GM18907 (cell line): ENCODE results near the gene EEF1B2.
"Not testable (repeated sequence)": the region's sequence is repeated elsewhere in the genome, so short reads cannot be mapped to it uniquely, and the experiment has no call there.

Experiments
- ATAC-seq: cut with Tn5 transposase; IDR thresholded peaks from one replicate; pipeline ENCODE4 v1.9.1; 2021; ENCODE audit warnings: mild to moderate bottlenecking, moderate library complexity; ENCODE audit not compliant: unreplicated experiment

The EEF1B2 gene

DNA sequence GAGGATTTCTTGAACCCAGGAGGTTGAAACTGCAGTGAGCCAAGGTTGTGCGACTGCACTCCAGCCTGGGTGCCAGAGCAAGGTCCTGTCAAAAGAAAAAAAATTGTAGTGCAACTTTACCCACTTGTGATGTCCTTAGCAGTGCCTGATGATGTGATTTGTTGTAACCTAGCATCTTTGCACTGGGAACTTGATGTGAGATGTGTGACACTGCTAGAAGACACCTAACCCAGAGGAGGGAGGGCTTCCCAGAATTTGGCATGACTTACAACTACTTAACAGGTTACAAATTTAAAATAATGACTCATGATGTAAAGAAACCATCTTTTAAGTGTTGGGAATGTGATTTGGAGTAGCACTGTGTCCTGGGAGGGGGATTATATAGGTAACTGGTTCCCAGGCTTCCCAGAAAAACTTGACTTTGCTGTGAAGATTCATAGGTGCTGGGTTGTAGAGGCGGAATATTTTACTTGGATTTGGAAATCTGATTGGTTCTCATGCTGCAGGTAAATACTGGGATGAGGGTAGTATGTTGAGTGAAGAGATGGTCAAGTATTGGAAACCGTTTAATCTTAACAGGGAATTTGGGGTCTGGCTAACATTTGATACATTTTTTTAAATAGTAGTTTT is 3.7 kb downstream of the EEF1B2 start:
- ATAC-seq, result no peak

DNA sequence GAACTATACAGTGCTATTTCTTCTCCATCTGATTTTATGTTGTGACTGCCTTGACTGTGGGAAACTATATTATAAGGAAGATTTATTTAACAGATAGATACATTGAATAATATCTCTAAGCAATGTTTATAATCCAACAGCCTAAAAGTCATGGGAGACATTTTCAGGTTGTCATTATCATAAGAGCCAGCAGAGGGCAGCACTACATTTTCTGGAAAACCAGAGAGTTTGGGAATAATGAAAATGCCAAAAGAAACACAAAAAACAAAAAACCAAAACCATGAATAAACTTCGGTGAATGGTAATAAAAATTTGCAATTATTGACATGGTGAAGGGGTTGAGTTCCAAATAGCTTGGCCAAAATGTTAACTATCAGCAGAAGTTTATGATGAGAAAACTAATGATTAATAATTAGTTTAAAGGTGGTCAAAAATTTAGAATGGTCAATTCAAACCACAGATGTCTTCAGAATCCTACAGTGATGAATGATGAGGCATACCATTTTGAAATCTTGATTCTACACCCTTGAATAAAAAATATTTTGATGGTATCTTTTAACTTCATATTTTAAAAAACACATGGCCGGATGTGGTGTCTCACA is 4.7 kb downstream of the EEF1B2 start:
- ATAC-seq, result no peak

DNA sequence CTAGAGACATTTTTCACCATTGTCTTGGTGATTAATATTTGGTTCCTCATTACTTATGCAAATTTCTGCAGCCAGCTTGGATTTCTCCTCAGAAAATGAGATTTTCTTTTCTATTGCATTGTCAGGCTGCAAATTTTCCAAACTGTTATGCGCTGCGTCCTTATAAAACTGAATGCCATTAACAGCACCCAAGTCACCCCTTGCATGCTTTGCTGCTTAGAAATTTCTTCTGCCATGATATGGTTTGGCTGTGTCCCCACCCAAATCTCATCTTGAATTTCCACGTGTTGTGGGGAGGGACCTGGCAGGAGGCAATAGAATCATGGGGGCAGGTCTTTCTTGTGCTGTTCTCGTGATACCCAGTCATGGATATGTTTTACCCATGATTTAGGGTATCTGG is 8.5 kb downstream of the EEF1B2 start:
- ATAC-seq, result not testable (repeated sequence)

DNA sequence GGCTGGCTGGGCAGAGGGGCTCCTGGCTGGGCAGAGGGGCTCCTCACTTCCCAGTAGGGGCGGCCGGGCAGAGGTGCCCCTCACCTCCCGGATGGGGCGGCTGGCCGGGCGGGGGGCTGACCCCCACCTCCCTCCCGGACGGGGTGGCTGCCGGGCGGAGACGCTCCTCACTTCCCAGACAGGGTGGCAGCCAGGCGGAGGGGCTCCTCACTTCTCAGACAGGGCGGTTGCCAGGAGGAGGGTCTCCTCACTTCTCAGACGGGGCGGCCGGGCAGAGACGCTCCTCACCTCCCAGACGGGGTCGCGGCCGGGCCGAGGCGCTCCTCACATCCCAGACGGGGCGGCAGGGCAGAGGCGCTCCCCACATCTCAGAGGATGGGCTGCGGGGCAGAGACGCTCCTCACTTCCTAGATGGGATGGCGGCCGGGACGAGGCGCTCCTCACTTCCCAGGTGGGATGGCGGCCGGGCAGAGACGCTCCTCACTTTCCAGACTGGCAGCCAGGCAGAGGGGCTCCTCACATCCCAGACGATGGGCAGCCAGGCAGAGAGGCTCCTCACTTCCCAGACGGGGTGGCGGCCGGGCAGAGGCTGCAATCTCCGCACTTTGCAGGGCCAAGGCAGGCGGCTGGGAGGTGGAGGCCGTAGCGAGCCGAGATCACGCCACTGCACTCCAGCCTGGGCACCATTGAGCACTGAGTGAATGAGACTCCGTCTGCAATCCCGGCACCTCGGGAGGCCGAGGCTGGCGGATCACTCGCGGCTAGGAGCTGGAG is 12.1 kb downstream of the EEF1B2 start:
- not testable (repeated sequence) for ATAC-seq

DNA sequence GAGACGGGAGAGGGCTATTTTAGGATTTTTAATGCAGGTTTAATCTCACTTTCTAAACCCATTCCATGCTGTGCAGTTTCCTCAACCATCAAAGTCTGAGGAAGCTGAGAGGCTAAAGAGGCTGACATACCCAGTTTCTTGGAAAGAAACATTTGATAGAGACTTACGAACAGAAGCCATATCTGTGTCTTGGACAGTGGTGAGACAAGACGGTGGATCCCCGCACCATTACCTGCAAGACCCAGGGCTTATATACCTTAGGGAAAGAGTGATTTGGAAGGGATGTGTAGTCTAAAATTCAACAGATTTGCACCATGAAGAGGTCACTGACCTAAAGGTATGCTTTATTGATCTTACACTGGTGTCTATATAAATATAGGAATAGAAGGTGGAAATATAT is 13.5 kb downstream of the EEF1B2 start:
- no peak for ATAC-seq

DNA sequence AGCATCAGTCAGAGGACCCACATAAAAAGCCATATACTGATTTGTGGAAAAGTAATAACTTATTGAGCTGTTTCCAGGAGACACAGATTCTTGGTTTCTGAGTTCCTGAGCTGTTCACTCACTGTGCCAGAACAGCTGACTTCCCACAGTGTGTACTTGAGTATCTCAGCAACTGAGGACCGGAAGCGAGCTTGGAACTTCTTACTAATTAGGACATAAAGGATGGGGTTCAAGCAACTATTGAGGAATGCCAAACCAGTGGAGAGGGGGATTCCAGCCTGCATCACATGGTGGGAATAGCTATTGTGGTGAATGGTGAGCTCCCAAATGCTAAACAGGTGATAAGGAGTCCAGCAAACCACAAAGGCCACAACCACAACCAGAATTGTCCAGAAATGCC is 16.4 kb downstream of the EEF1B2 start:
- ATAC-seq, result no peak

DNA sequence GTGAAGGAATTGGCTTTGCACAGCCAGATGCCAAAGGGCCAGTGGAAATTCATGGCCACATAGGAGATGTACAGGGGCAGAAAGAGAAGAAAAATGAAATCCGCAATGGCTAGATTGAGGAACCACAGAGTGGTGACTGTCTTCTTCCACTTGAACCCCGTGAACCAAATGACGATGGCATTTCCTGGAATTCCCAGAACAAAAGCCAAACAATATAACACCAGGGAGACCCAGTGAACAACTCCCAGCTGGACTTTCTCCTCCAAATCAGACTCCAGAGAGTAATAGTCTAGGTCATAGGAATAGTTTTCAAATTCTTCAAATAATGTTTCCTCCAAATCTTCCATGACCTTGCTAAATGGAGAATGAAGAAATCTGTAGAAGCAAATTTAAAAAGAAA is 17.2 kb downstream of the EEF1B2 start:
- ATAC-seq, result no peak

DNA sequence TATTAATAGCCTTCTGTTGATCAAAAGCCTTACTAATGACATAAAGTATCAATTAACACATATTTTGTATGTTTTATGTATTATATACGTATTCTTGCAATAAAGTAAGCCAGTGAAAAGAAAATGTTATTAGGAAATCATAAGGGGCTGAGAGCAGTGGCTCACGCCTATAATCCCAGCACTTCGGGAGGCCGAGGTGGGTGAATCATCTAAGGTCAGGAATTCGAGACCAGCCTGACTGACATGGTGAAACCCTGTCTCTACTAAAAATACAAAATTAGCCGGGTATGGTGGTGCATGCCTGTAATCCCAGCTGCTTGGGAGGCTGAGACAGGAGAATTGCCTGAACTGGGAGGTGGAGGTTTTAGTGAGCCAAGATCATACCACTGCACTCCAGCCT is 21.8 kb downstream of the EEF1B2 start:
- ATAC-seq, result not testable (repeated sequence)

DNA sequence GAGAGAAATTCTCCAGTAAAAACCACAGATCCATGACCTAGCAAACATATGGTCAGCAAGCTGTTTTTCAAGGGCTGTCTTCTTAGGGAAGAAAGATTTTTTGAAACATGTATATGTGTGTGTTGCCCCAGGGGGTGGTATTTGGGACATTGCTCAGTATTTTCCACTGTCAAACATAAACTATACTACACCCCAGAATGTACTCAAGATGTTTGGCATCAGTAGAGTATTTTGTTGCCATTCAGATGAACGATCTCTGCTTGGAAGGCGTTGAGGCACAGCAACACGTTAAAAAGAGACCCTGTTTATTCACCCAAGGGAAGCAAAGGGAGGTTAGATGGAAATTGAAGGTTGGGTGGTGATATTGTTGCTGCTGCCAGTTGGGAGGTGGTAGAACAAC is 30.0 kb downstream of the EEF1B2 start:
- ATAC-seq, result no peak

DNA sequence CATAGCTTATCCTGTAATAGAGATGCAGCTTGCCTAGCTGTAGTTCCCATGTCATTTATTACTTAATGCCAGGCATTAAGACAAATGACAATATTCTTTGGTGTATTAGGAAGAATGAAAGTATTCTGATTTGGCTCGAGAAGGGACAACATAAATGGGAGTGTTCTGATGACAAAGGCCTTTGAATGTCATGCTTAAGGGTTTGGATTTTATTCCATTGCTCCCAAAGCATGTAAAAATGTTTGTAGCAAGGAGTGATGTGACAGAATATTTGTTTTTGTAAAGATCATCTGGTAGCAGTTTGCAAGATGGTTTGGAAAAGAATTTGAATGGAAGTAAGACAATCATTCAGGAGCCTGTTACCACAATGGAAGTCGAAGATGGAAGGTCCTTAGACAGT is 30.4 kb downstream of the EEF1B2 start:
- ATAC-seq, result no peak

DNA sequence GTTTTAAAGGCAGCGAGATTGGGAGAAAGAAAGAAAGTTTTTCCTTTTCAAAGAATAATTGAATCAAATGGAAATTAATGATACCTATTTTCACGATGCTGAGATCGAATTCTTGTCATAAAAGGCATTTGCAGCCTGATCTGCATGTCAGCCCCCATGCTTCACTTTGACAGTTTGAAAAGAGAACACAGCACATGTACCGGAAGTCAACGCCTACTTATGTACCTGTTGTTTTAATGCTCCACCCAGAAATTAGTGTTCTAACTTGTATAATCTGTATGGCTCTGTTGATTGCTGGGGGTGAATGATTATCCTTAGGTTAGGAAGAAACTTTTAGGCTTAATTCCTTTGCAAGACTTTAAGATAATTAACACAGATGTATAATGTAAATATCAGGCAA is 31.0 kb downstream of the EEF1B2 start:
- ATAC-seq, result no peak

DNA sequence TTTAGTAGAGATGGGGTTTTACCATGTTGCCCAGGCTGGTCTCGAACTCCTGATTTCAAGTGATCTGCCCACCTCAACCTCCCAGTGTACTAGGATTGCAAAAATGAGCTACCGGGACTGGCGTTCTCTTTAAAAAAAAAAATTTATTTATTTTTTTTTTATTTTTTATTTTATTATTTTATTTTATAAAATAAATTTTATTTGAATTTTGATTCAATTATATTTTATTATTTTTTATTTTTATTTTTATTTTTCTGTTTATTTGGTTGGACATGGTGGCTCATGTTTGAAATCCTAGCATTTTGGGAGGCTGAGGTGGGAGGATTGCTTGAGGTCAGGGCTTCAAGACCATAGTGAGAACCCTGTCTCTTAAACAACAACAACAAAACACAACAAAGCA is 32.5 kb downstream of the EEF1B2 start:
- no peak for ATAC-seq

DNA sequence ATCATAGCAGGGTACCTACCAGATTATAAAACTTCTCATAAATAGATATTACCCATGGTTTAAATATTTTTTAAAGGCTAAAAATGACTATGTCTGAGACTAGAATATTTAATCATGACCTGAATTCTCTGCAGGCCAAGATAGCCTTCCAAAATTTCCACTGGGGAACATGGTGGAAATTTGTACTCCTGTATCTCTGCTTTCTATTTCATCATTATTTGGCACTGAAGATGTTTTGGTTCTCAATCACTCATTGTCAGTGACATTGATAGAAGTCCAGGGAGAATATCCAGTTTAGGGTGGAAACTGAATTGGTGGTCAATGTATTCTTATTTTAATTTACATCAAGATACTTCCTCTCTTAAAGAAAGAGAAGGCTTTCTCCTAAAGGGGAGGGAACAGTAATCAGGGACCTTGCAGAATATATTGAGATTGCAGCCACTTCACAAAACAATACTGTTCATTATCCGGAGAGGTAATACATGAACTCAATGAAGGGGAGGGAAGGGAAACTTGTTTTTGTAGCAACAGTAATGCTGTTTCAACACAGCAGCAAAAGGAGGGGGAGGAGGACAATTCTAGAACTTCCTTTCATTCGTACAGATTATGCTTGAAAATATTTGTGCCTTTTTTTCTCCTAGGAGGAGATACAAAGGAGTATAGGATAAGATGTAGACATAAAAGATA is 34.1 kb downstream of the EEF1B2 start:
- ATAC-seq, result no peak

DNA sequence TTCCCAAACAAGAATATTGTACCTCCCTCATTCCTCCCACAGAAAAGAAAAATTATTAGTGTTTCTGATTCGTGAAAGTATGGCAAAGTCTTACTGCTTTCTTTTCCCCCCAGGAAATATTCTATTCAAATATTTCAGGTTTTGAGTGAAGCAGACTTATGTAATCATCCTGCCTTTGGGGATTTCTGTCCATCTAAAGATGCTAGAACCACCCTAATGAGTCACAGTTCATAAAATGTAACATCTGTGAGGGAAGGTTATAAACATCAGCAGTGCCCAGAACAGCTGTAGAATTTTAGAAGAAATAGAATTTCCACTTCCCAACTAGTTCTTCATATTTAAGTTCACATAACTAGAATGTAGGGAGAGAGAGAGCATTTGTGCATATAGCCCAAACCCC is 39.0 kb downstream of the EEF1B2 start:
- no peak for ATAC-seq

DNA sequence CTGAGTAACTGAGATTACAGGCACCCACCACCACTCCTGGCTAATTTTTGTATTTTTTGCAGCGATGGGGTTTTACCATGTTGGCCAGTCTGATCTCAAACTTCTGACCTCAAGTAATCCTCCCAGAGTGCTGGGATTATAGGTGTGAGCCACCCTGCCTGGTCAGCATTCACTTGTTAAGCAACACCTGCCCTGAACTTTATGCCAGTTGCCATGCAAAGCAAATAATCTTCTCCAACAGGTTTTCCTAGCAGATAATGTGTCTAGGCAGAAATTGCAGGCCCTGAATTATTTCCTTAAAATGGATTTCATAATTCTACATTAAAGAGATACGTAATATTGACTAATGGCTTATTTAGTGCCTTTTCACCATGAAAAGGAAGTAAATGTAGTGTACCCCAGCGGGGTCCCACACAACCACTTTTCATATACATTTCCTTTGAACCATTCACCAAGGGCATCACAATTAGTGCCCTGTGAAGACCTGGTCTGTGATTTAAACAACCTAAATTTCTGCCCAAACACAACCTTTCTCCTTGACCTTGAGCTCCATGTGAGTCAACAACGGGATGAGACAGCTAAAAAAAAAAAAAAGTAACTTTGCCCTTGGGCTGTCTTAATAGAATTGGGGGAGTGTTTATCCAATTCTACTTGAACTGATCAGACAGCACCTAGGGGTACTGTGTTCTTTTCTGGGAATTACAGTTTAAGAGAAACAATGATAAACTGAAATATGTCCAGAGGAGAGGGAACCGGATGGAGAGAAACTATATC is 41.6 kb downstream of the EEF1B2 start:
- no peak for ATAC-seq

DNA sequence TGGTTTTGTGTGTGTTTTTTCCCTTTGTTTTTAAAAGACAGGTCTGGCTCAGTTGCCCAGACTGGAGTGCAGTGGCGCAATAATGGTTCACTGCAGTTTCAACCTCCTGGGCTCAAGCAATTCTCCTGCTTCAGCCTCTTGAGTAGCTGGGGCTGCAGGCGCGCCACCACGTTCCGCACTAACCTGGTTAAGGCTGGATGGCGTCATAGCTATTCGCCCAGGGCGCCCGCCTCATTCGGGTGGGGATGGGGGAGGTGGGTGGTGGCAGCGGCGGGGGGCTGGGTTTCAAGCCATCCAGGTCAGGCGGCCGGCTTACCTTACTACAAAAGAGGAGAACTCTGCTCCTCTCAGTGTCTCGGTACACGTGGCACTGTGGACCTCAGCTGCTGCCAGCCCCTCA is 42.8 kb downstream of the EEF1B2 start:
- no peak for ATAC-seq

DNA sequence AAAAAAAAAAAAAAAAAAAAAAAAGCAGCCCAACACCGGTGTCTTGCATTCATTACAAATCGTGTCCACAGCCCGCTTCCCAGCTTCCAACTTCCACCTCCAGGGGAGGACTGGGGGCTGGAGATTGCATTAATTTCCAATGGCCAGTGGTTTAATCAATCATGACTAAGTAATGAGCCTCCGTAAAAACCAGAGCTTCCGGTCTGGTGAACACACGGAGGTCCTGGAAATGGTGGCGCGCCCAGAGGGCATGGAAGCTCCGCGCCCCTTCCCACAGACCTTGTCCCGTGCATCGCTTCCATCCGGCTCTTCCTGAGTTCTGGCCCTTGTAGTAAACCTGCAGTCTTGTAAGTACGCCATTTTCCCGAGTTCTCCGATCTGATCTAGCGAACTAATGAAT is 43.6 kb downstream of the EEF1B2 start:
- no peak for ATAC-seq

DNA sequence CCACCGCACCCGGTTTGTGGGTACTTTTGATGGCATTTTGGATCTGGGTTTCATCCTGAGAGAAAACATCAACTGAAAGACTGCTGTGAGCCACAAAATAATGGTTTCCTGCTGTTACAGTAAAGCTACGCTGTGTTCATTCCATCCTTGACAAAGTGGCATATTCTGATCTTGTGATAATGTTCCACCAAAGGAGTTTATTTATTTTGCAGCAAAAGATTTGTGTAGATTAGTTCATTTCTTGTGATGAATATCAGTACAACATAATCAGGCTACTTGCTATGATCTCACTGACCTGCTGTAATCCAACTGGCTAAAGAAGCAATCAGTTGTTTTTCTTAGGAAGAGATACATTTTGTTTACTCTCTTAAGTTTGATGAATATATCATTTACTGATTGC is 45.0 kb downstream of the EEF1B2 start:
- ATAC-seq, result no peak

DNA sequence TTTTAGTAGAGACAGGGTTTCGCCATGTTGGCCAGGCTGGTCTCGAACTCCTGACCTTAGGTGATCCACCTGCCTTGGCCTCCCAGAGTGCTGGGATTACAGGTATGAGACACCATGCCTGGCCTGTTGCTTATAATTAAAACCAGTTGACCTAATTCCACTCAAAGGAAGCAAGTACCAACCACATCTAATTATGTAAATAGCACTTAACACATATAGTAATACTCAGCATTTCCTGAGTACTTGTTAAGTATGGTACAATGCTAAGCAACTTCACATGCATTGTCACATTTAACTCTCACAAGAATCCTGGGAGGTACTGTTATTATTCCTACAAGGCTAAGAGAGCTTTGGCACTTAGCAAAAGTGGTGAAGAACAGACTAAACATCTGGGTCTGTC is 47.6 kb downstream of the EEF1B2 start:
- ATAC-seq, result not testable (repeated sequence)

DNA sequence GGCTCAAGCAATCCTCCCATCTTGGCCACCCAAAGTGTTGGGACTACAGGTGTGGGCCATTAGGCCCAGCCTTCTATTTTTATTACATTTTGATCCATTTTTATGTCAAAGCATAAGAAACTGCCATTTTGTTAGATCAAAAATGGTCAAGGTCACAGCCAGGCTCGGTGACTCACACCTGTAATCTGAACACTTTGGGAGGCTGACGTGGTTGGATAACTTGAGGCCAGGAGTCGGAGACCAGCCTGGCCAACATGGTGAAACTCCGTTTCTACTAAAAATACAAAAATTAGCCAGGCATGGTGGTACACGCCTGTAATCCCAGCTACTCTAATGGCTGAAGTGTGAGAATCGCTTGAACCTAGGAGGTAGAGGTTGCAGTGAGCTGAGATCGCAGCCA is 49.2 kb downstream of the EEF1B2 start:
- ATAC-seq, result no peak

DNA sequence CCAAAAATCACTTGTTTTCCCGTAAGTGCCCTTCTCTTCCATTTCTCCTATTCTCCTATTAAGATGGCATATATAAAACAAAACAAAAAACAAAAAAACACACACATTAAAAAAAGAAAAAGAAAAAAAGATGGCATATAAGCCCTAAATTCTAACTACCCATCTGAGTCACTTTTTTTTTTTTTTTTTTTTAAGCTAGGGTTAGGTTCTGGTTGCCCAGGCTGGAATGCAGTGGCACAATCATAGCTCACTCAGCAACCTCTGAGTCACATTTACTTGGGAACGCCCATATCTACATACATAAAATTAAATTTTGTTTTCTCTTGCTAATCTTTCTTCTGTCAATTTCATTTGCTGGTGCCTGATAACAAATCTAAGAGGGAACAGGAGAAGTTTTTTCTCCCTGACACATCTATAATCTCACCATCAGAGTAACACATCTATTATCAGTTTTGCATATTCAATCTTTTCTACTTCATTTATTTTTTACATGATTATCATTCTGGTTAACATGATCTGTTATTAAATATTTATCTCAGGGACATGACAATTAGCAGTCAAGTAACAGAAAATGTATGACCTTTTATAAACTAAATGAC is 52.1 kb downstream of the EEF1B2 start:
- ATAC-seq, result no peak
